ENCODE results near the gene CNTN5.

CNTN5 gene

DNA sequence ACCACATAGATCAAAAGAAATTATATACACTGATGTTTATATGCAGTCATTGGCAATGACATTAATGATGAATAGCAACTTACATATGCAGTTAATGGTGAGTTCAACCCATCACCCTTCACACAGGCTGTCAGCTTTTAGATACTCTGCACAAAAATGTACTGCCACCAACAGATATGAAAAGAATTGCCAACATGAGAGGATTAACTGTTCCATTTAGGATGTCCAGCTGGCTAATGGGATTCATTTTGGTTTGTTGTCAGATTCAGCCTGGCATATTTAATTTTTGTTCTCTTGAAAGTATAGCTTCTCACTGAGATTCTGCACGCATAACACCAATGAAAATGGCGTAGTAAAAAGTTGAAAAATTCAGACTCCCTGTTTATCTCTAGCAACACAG is 1112.4 kb downstream of the CNTN5 start:
- no peak for DNase-seq

DNA sequence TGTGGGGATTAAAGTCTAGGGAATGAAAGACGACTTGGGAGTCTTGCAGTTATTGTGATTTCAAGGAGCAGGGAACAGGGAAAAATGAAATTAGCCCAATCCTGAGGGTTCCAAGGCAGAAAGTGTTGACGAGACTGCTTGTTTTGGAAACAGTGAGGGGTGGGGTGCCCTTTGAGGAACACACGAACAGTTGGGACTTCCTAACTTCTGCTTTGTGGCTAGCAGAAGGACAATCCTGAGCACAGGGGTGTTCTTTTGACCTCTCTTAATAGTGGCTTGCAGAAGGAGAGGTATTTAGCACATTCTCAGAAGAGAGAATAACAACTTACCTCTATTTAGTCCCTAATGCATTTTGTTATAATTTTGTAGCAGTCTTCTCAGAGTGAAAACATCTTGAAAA is 1120.5 kb downstream of the CNTN5 start:
- no peak for DNase-seq

GRCh38 chr11:100151944-100152343 is 1131.2 kb downstream of the CNTN5 start:
- no peak for DNase-seq

DNA sequence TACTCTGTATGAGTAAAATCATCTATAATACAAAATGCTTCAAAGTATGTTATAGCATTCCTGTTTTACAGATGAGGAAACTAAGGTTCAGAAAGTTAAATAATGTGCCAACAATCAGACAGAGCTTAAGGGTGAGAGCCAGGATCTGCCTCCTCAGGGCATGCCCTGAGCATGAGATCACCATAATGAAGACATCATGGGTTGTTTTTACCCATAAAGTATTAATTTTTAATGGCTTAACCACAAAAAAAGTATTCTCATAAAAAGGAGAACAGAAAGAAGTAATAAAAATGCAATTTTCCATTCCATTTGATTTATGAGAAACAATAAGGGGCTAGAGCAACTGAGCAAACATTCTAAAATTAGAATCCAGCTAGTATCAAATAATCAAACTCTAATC is 1132.0 kb downstream of the CNTN5 start:
- DNase-seq: no peak

GRCh38 chr11:100163471-100163870 is 1142.7 kb downstream of the CNTN5 start:
- DNase-seq: no peak

- DNase-seq: no peak
Observed at GRCh38 chr11:100174881-100175280, 1154.1 kb downstream of the CNTN5 start.

DNA sequence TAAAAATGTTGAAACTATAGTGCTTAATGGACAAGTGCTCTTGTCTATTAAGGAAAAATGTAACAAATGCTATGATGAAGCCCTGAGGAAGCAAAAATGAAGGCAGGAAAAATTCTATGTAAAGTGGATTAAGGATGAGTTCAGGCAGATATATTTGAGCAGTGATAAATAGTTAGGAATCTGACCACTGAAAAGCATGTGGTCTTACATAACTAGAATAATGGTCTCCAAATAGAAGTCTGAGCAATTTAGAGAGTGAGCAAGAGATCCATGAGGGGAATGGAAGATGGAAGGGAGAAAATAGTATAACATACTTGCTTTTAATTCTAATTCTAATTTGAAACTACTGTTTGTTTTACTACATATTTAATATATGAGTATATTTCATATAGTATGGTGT is 1155.7 kb downstream of the CNTN5 start:
- DNase-seq: no peak

DNA sequence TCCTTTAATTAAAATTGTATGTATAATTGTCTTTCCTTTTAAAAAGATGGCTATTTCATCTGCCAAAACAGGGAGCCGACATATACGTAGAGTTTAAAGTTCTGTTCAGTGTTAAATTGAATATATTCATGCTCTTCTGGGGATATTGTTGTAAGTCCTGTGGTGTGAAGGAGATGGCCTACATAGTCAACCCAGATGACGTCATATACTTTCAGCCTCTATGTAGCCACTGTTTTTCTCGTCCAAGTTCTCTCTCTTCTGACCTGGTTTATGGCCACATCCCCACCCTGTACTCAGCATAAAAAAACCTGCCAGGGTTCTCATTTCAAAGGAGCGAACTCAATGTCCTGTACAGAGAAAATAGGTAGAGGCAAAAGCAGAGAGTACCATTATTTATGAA is 1156.9 kb downstream of the CNTN5 start:
- no peak for DNase-seq

- no peak for DNase-seq
Observed at GRCh38 chr11:100182350-100182749, 1161.6 kb downstream of the CNTN5 start.

DNA sequence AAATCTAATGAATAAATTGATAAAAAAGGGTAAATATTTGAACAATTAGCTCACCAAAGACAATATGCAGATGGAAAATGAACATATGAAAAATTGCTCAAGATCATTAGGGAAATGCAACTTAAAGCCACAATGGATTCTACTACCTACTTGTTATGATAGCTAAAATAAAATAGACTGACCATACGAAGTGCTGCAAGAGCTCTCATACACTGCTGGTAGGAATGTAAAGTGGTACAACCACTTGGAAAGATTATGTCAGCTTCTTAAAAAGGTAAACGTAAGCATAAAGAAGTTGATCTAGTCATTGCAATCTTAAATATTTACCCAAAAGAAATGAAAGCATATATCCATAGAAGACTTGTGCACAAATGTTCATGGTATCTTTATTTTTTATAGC is 1162.2 kb downstream of the CNTN5 start:
- DNase-seq: no peak

- DNase-seq: no peak
Observed at GRCh38 chr11:100185588-100185987, 1164.8 kb downstream of the CNTN5 start.

- DNase-seq: no peak
Observed at GRCh38 chr11:100188137-100188783, 1167.5 kb downstream of the CNTN5 start.

GRCh38 chr11:100190395-100190794 is 1169.6 kb downstream of the CNTN5 start:
- no peak for DNase-seq

- no peak for DNase-seq
Observed at GRCh38 chr11:100192181-100192580, 1171.4 kb downstream of the CNTN5 start.

DNA sequence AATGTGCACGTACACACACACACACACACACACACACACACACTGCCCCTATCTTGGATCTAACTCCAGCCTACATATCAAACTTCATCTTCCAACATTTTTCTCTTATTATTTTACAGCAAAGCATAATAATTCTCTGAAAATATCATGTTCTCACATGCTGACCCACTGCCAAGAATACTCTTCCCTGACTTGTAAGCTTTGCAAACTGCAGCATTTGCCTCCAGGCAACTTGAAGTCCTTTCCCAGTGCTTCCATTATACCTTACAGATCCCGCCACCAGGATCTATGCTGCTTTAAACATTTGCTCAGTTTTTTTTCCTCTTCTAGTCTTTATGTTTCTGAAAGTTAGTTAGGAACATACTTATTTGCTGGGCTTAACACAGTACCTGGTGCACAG is 1183.0 kb downstream of the CNTN5 start:
- DNase-seq: no peak

- no peak for DNase-seq
Observed at GRCh38 chr11:100205926-100206325, 1185.2 kb downstream of the CNTN5 start.

DNA sequence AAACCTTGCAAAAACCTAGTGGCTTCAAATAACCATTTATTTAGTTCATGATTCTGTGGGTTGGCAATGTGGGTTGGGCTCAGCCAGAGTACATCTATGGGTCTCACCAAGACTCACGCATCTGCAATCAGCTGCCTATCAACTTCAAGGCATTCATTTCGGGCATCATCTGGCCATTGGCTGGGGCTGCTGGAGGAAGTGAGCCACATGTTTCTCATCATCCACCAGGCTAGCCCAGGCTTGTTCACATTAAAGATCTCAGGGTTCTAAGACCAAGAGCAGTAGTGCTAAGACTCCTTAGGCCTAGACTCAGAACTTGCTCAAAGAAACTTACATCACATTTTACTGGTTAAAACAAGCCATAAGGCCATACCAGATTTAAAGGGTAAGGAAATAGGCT is 1187.5 kb downstream of the CNTN5 start:
- DNase-seq: no peak

DNA sequence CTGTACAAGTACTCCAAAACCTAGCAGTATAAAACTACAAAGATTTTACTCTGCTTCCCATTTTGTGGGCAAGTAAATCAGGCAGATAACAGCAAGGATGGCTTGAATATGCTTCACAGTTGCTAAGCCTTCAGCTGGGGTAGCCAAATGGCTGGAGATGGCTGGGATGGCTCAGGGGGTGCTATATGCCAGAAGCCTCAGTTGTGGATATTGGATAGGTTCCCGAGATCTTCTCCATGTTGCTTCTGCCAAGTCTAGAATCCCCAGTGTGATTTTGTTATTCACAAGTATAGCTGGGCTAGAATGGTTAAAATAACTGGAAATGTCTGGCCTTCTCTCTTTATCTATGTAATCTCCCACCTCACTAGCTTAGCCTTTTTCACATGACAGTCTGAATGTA is 1194.0 kb downstream of the CNTN5 start:
- no peak for DNase-seq

- DNase-seq: no peak
Observed at GRCh38 chr11:100220801-100221200, 1200.1 kb downstream of the CNTN5 start.

DNA sequence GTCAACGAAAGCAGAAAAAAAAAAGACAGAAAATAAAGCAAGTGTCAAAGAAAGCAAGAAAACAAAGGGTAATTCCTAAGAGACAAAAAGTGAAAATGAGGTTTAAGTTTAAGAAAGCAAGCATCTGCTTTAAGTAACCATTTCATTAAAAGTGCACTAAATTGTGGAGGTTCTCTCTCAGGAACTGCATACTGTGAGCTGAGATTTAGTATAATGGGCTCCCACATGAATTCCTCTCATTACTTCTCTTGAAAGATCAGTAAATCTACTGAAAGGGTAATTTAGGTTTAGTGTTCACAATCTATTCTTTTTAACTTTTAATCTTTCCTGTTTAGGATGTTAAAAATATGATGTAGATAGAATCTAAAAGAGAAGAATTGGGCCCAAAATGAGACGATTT is 1201.0 kb downstream of the CNTN5 start:
- DNase-seq: no peak

DNA sequence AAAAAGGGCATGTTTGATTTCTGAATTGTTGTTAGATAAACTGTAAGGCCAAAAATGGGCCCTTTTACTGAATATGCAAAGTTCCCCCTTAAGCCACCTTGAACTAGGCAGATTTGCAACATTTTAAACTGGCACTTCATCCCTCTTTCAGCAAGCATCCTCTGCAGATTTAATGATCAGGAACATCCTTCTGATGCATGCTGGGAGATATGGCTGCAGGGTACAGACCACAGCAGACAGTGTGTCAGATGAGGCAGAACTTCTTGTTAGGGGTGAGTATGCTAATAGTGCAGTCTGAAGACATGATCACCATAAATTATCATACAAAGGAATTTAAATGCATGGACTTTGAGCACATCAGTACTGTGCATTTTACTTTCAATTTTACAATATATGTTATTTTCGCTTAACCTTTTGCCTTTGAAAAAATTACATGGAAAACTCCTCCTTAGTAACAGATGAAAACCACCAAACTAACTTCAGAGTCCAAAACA is 1203.8 kb downstream of the CNTN5 start:
- DNase-seq: no peak

DNA sequence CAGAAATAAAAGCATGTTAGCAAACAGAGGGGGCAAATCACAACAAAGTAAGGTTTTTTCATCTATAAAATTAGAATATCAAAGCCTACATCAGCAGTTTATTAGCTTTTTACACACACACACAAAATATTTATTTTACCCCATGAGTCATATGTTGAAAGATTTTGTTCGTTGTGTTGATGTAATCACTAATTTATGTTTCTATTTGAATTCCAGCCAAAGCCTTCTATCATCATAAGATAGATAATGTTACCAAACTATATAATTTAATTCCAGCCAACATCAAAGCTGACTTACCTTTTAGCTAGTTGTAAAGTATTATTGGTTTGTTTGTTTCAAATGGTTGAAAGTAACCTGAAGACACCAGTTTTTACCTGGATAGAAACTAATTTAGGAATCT is 1208.3 kb downstream of the CNTN5 start:
- DNase-seq: no peak

GRCh38 chr11:100232006-100232405 is 1211.3 kb downstream of the CNTN5 start:
- no peak for DNase-seq

- DNase-seq: no peak
Observed at GRCh38 chr11:100235085-100235484, 1214.3 kb downstream of the CNTN5 start.

- no peak for DNase-seq
Observed at GRCh38 chr11:100240025-100240539, 1219.3 kb downstream of the CNTN5 start.
